OCI-LY7 (cell line): ENCODE results near the gene PMS1.

Experiments used
- CTCF ChIP-seq: fragments of 200-600 bp; sonication (generic); conservative IDR thresholded peaks from 2 replicates; pipeline ENCODE4 v1.5.1; 2014; ENCODE audit warnings: mild to moderate bottlenecking, antibody characterized with exemption, low read length, moderate library complexity, mixed read lengths
- EZH2phosphoT487 ChIP-seq: fragments of 200-600 bp; sonication (generic); IDR thresholded peaks from 2 replicates; pipeline ENCODE4 v1.6.1; 2018; ENCODE audit warnings: low read depth, borderline replicate concordance, mild to moderate bottlenecking, mixed run types, antibody characterized with exemption, low read length, moderate library complexity, mixed read lengths

- TF ChIP-seq CTCF (no peak), EZH2phosphoT487 (no peak)
Observed at GRCh38 chr2:189916651-189917050, 132.4 kb downstream of the PMS1 start.
